Iris pigment epithelial cell (primary cell): ENCODE measurements around the gene FAM219A.
A peak's percentile ranks its signal among the peaks of the same experiment; 100 is the strongest.

ENCODE experiments used
- DNase-seq: peaks from one replicate; pipeline ENCODE4 v3.0.0-alpha.2; 2011; ENCODE audit warnings: low read depth

The FAM219A gene, protein sequence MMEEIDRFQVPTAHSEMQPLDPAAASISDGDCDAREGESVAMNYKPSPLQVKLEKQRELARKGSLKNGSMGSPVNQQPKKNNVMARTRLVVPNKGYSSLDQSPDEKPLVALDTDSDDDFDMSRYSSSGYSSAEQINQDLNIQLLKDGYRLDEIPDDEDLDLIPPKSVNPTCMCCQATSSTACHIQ

DNA sequence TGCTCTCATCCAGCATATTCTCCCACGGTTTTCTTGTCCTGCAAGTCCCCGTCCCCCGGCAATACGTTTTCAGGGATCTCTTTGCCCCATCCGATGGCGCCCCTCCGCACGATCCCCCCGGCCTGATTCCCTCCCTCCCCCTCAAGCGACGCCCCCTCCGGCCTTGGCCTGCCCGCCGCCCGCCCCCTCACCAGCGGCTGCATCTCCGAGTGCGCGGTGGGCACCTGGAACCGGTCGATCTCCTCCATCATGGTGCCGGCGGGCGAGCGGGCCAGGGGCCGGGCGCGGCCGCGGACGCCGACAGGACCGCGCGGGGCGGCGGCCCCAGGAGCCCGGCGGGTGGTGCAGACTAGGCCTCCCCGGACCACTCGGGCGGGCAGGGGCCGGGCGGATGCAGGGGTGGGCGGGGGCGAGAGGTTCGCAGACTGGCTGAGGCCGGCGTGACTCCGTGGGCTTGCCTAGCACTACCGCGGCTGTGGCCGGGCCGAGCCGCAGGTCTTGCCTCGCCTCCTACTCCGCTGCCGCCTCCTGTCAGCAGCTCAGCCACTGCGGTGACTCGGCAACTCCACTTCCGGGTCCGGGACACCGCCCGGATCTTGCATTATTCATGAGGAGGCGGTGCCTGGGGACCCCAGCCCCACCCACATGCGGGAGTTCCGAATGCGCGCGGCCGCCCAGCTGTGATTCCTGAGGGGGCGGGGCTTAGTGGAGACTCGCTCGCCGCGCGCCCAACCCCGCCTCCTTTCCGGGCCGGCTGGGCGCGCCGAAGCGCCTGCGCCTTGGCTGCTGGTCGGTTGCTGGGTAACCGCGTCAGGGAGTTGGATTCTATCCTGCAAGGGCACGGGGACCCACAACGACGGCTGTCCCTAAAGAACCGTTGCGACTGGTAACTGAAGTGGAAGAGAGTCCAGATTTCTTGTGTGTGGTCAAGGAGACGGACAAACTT is at the start of gene FAM219A, which contains the start of gene DNAI1:
FAM219A (minus strand) TSS at position 558 of the 946 bp plus-strand sequence; CDS start at position 251, 307 bp downstream.
DNAI1 (plus strand) TSS at position 793 of the 946 bp plus-strand sequence. CDS start 201 bp downstream, outside the sequence.
- peak; percentile 99 for DNase-seq

DNA sequence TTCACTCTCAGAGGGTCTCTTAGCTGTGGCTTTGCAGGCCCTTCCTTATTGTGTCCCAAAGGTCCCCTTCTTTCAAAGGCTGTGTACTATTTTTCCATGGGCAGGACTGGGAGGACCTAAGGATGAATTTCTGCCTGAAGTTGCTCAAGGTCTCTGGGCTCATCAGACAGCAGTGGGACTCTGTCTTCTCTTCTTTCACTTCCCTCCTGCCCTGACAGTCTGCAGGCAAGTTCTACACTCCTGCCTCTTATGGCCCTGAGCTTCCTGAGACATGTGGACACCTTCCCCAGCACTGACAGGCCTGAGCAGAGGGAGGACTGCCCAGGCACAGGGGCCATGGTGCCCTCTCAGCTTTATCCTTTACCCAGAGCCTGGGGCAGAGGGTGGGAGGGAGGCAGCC is 49.6 kb upstream of the FAM219A start:
- no peak for DNase-seq

DNA sequence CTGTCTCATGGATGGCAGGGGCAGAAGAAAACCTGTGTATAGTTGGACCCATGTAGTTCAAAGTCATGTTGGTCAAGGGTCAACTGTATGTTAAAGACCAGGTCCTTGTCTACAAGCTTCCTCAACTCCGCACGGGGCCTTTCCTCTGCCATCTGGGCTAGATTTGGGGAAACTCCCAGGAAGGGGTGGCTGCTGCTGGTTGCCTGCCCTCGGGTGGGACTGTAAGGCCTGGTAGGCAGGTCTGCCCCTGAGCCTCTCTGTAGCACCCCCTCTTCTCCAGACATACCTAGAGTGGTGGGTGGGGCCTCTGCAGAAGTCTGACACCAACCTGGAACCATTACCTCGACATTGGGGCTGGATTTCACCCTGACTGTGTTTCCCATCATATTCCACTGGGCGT is 49.2 kb upstream of the FAM219A start:
- DNase-seq, result no peak

DNA sequence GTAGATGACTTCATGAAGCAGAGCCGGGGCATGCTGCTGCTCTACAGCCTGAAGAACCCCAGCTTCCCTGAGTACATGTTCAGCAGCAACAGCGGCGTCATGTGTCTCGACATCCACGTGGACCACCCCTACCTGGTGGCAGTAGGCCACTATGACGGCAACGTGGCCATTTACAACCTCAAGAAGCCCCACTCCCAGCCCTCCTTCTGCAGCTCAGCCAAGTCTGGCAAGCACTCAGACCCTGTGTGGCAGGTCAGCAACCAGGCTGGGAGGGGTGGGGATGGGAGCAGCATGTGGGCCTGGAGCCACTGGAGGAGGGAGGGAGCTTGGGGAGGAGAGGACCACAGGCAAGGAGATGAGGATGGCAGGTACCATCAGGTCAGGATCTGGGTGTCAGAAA is 48.3 kb upstream of the FAM219A start:
- no peak for DNase-seq

DNA sequence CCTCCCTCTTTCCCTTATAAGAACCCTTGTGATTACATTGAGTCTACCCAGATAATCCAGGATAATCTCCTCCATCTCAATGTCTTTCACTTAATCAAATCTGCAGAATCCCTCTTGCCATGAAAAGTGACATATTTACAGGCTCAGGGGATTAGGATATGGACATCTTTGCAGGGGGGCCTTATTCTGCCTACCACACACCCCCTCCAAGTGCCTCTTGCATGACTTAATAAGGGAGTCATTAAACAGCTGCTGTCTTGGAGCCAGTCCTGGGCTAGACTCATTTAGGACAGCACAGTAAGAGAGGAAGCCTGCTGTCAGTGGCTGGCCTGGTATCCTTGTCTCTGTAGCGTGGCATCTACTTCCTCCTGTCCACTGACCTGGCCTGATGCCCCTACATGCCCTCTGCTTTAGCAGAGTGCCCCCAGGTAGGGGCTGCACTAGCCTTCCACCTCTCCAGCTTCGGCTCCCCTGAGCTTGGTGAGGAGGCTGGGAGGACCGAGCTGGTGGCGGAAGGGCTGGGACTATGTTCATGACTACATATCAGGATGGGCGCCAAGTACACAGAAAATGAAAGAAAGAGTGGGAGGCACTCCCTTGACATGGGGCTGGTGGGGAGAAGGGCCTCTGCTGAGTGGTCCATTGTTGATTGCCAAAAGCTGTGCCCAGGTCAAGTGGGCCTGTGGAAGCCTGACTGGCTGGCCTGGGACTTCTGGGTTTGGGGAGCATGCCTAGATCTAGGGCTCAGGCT is 47.2 kb upstream of the FAM219A start:
- no peak for DNase-seq

DNA sequence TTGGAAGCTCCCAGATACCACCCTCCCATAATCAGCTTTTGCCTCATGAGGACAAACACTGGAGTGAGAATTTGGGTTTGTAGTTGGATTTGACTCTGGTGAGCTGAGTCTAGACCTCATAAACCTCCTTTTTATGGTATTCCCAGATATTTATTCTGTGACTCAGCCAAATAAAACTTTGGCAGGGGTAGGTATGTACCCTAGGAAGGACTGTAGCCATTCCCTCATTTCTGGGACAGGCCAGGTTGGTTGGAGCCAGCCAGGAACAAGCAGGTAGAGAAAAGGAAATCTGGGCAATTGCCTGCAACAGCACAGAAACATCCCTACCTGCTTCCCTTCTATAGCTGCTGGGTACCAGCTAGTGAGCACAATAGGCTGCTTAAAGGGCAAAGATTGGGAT is 45.0 kb upstream of the FAM219A start:
- DNase-seq, result no peak

DNA sequence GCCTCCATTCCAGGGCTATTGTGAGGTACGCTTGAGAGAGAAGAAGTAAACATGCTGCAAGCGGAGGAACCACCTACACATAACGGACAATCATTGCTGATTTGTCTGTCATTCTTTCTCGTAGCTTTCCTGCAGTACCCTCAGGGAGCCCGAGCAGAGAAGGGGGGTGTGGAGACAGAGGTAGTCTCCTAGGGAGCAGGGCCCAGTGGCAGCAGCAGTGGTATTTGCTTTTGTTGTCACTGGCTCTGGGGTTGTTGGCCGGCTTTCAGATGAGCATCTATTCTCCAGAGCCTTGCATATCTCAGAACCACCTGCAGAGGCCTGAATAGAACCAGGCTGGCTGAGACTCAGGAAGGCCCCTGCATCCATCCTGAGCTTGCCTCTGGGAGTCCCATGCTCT is 44.5 kb upstream of the FAM219A start:
- DNase-seq, result no peak

DNA sequence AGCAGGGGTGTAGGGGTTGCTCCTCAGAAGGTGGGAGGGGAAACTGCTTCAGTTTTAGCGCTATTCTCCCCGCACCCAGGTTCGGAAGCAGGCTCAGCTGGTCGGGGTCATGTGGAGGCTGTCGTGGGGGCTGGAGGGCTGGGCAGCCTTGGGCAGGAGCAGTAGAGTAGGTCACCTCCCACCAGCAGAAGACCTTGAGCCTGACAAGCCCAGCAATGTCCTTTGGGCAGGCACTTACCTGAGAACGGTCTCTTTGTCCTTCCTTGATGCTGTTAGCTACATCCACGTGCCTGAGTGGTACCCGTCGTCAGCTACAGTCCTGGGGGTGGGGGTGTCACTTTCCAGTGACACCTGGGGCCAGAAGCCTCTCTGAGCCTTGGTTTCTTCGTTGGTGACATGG is 44.1 kb upstream of the FAM219A start:
- no peak for DNase-seq

DNA sequence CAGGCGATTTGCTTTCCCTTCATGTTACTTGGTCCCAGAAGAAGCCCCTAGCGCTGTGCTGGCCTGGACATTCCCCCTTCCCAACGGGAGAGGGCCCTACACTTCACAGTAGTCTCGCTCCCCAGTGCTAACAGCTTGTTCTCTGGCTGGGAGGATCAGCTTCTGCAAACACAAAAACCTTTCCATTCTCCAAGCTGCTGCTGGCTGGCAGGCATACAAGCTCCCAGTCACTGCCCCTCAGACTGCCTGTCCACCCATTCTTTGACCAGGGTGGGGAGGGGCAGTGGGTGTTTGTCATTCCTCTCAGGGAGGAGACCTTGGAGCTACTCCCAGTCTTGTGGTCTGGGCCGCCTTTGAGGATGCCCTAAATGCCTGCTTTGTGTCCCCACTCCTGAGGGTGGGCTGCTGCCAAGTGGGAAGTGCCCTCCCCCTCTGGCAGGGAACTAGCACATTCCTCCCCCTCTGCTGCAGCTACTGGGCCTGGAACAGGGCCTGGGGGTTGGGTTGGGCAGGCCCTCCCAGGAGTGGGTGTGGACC is 43.6 kb upstream of the FAM219A start:
- peak; percentile 33 for DNase-seq

DNA sequence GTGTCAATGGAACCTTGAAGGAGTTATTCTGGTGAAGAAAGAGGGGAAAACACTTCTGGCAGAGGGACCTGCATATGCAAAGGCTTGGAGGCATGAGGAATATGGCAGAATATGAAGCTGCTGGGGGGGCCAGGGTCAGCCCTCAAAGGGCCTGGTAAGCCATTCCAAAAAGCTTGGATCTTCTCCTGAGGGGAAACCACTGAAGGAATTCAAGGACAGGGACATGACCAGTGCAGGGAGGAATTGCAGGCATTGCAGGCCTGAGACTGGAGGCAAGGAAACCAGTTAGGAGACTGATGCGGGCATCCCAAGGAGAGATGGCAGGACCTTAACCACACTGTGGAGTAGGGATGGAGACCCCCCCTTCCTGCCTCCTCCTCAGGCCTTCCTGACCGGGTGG is 43.0 kb upstream of the FAM219A start:
- no peak for DNase-seq

DNA sequence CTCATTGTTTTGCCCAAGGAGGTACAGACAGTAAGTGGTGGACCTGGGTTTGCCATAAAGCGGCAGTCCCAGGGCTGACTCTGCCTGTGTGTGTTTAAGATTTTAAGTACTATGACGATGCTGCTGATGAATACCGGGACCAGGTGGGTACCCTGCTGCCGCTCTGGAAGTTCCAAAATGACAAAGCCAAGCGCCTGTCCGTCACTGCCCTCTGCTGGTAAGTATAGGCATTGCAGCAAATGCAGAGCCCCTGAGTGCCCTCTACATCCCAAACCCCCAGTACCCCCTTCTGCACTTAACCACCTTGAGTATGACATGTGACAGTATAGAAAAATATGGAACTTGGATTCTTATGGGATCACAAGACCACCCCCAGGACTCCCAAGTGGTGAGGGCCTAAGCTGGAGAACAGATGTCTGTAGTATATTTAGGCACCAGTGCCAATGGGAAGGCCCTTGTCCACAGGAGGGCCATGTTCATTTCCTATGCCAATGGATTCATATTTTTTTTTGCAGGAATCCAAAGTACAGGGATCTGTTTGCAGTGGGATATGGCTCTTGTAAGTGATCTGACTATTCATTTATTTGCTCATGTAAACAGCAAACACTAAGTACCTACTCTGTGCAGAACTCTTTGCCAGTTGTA is 42.4 kb upstream of the FAM219A start:
- DNase-seq, result no peak

DNA sequence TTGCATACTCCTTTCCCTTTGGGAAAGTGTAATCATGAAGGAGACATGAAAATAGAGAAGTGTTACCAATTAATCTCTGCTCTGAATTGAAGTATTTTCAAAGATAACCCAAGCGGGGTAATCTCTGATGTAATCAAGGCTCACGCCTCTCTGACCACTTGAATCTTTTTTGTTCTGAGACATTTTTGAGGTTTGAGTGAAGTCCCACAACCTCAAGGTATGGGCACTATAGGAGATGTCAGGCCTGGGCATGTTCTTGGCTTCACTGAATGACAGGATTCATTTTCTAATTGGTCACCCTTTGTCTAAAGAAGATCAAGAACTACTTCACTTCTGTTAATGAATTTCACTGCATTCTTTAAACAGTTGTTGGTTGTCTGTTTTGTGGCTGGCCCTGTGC is 40.7 kb upstream of the FAM219A start:
- DNase-seq, result no peak

DNA sequence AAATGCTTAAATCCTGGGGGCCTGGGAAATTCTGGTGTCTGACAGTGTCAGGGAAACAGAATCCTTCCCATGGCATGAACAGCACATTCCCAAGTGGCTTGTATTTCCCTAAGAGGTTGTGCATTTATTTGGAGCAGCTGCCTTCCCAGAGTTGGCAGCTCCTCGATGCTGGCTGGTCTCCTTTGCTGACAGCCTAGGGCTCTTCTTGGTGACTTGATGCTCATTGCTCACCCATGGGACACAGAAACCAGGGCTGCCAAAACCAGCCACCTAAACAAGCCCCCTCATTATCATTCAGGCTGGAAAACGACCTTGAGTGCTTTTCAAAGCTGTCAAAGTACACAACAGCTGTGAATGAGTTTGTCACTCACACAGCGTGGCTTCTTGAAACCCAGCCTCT is 40.2 kb upstream of the FAM219A start:
- no peak for DNase-seq

DNA sequence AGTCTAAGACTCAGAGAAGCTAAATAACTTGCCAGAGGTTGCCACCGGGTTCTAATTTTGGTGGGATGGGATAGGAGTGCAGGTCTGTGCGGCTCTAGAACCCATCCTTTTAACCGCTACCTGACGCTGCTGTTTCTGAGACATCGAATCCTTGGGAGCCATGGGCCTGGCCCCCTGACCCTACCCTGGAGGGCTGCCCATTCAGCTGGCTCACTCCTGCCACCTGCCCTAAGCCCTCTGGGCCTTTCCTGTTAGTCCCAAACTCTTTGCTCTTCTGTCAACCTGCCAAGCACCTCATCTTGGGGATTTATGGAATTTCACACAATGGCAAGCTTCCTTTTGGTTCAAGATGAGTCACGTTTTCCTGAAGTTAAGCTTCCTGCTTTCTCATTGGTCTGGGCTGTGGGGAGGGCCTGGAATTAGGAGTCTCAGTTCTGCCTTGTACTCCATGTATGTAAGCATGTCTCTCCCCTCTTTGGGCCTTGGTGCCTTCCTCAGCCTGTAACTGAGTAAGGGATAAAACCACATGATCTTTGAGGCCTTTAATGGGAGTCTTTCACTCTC is 37.9 kb upstream of the FAM219A start:
- DNase-seq, result no peak

DNA sequence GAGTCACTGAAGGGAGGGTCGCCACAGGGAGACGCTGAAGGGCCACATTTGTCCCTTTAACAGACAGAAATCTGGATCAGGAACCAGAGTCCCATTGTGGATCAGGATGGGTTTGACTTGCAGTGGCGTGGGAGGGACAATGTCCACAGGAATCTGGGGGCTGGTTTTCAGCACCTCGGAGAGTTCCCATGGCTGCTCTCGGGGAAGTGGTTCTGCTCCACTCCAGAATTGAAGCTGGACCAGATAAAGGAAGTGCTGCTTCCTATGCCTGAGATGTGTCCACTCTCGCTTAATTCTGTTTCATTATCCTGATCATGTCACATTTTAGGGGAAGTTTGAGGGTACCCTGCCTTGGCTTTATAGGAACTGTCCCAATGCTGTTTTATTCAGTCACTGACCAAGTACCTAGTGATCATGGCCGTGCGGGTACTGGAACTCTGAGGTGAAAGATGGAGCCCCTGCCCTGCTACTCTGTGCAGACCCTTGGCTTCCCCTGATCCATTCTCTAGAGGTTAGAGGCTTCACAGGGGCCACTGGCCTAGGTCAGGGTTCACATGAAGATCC is 35.7 kb upstream of the FAM219A start:
- peak; percentile 32 for DNase-seq

DNA sequence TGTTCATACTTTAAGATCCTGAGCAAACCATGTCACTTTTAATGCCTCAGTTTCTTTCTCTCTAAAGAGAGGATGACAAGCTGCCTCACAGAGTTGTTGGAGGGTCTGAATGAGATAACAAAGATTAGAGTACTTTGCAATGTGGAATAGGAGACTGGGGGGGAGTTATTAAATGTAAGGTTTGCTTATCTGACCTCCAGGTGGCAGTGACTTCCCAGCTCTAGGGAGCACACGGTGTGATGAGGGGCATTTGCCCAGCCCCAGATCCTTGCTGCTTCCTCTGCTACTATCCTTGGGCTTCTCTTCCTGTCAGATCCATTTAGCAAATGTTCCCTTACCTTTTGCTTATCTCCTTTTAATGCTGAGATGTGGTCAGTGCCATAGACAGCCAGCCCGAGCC is 33.7 kb upstream of the FAM219A start:
- no peak for DNase-seq

DNA sequence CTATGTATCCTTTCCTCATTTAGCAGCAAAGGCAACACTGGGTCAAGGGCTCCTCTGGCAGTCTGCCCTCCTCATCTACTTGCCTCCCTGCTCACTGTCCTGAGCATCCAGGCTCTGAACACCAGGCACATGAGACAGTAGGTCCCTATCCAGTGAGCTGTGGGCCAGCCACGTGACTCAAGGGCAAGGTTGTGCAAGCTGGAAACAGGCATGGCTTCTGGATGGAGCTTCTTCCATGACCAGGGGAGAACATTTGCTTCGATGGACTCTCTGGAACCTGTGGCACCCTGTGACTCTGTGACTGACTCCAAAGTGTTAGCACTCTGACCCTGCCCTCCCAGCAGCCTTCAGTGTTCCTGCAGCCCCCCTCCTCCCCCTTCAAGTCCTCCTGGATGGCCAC is 33.2 kb upstream of the FAM219A start:
- no peak for DNase-seq

DNA sequence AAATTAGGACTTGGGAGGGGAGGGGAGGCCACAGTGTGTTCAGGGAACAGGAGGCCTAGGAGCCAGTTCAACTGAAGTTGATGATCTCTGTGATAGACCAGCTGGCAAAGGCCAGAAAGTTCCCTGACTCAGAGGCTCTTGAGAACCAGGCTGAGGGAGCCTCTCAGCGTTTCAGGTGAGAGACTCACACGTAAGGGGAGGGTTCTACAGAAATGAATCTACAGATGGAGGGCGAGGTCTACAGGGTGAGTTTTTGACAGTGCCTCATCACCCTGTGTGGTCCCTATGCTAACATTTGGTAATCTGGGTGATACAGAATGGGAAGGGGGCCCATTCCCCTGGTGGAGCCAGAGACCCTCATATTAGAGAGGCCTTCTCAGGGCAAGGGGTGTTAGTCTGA is 32.4 kb upstream of the FAM219A start:
- no peak for DNase-seq

DNA sequence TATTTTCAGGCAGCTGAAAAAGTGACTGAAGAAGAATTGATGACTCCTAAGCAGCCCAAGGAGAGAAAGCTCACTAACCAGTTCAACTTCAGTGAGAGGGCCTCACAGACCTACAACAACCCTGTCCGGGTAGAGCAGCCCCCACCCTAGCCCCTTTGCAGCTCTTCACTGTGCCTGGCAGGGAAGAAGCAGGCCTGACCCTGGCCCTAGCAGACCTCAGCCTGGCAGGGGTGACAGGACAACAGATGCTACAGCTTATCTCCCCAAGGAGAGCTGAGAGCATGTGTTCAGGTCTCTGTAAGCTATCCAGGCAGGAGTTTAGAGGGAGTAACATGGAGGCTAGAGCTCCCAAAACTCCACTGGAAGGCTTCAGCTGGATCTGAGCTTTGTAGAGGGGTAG is 32.0 kb upstream of the FAM219A start:
- no peak for DNase-seq

DNA sequence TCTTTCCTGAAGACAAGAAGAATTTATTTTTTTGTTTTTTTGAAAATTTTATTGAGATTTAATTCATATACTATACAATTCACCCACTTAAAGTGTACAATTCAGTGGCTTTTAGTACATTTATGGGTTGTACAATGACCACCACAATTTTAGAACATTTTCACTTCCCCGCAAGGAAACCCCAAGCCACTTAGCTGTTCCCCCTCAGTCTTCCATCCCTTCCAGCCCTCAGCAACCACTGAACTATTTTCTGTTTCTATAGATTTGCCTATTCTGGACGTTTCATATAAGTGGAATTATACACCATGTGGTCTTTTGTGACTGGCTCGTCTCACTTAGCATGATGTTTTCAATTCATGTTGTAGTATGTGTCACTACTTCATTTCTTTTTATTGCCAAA is 28.2 kb upstream of the FAM219A start:
- no peak for DNase-seq

DNA sequence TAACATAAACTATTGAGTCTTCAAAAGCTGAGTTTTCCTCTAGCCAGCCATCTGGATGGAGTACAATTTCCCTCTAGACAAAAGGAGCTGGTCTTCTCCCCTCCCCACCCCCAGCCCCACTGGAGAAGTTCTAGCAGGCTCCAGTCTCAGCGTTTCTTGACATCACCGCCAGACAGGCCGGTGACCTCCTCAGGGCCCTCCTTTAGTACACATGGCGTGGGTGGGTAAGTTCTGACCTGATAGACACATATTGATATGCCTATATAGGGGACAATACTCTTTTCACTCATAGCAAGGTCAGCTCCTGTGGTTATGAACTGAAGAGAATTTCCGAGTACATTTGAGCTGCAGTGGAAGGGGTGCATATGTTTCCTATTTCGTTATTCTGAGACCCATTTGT is 27.5 kb upstream of the FAM219A start:
- no peak for DNase-seq
